WERI-Rb-1 (cell line): ENCODE results near the gene DNMBP.
A peak's percentile ranks its signal among the peaks of the same experiment; 100 is the strongest.

Source experiments
- DNase-seq: peaks from one replicate; pipeline ENCODE4 v3.0.0-alpha.2; 2020
- H3K27ac ChIP-seq: fragments of 250-450 bp; sonication (Bioruptor Pico); 2 replicates; pipeline ENCODE4 v1.5.1; 2020; ENCODE audit warnings: mild to moderate bottlenecking, moderate library complexity
- H3K27me3 ChIP-seq: fragments of 250-450 bp; sonication (Bioruptor Pico); 2 replicates; pipeline ENCODE4 v1.5.1; 2021; ENCODE audit warnings: mild to moderate bottlenecking, low read depth, moderate library complexity; ENCODE audit not compliant: insufficient read depth, severe bottlenecking
- H3K36me3 ChIP-seq: fragments of 250-450 bp; sonication (Bioruptor Pico); 2 replicates; pipeline ENCODE4 v1.5.1; 2020; ENCODE audit warnings: mild to moderate bottlenecking, moderate library complexity
- H3K4me3 ChIP-seq: 2 replicates; pipeline ENCODE4 v1.5.1; 2011; ENCODE audit warnings: low read depth, mild to moderate bottlenecking, control low read depth, low read length
- H3K9me3 ChIP-seq: fragments of 250-450 bp; sonication (Bioruptor Pico); 2 replicates; pipeline ENCODE4 v1.5.1; 2021; ENCODE audit warnings: mild to moderate bottlenecking, moderate library complexity; ENCODE audit not compliant: severe bottlenecking
- CTCF ChIP-seq: IDR thresholded peaks from 2 replicates; pipeline ENCODE4 v1.5.1; 2011; ENCODE audit warnings: low read depth, mild to moderate bottlenecking, control low read depth, inconsistent platforms, low read length

DNMBP gene

GRCh38 chr10:99983280-99983988 lies 26.3 kb downstream of the DNMBP start:
- Histone ChIP-seq H3K9me3 (no peaks in the 10 kb centered on the region), H3K27ac (0 out of 2 replicates have a peak overlapping the region, but pooled peaks have one; percentile 11), H3K36me3 (no peaks in the 10 kb centered on the region), H3K4me3 (no peak overlapping the region), H3K27me3 (no peaks in the 10 kb centered on the region)
- peak; percentile 37 for DNase-seq
- no peak for TF ChIP-seq CTCF

GRCh38 chr10:99982728-99983127 lies 27.0 kb downstream of the DNMBP start:
- no peaks in the 10 kb centered on the region for H3K27me3 ChIP-seq
- no peak for TF ChIP-seq CTCF
- no peak overlapping the region for H3K4me3 ChIP-seq
- no peaks in the 10 kb centered on the region for H3K9me3 ChIP-seq
- no peak overlapping the region for H3K27ac ChIP-seq
- no peak for DNase-seq
- no peaks in the 10 kb centered on the region for H3K36me3 ChIP-seq

- DNase-seq = no peak
- Histone ChIP-seq H3K36me3 (no peaks in the 10 kb centered on the region), H3K9me3 (no peaks in the 10 kb centered on the region), H3K27ac (no peak overlapping the region), H3K4me3 (no peak overlapping the region), H3K27me3 (no peaks in the 10 kb centered on the region)
- no peak for TF ChIP-seq CTCF
Observed at GRCh38 chr10:99981581-99982199, 28.1 kb downstream of the DNMBP start.

GRCh38 chr10:99979066-99979685 lies 30.6 kb downstream of the DNMBP start:
- no peak for TF ChIP-seq CTCF
- H3K27ac ChIP-seq = peak overlapping the region; percentile 51
- no peaks in the 10 kb centered on the region for H3K9me3 ChIP-seq

GRCh38 chr10:99977916-99978315 lies 31.8 kb downstream of the DNMBP start:
- DNase-seq = peak; percentile 70
- Histone ChIP-seq H3K36me3 (no peaks in the 10 kb centered on the region), H3K4me3 (no peak overlapping the region), H3K27me3 (no peaks in the 10 kb centered on the region), H3K27ac (peak overlapping the region; percentile 9; the same call in 1 of the 2 replicates), H3K9me3 (no peaks in the 10 kb centered on the region)
- no peak for TF ChIP-seq CTCF

More at GRCh38 chr10:99979066-99979685, 30.6 kb downstream of the DNMBP start:
- H3K4me3 ChIP-seq = no peak overlapping the region
- H3K36me3 ChIP-seq = no peaks in the 10 kb centered on the region
- H3K27me3 ChIP-seq = no peaks in the 10 kb centered on the region
- peak; percentile 46 for DNase-seq
